ENCODE measurements around the gene FGF10. TPM values are rescaled to one million over a fixed set of nuclear protein-coding genes. Genes with fewer than 3 reads are reported as not detected.

The FGF10 gene
- 12.8 TPM for total RNA-seq

DNA sequence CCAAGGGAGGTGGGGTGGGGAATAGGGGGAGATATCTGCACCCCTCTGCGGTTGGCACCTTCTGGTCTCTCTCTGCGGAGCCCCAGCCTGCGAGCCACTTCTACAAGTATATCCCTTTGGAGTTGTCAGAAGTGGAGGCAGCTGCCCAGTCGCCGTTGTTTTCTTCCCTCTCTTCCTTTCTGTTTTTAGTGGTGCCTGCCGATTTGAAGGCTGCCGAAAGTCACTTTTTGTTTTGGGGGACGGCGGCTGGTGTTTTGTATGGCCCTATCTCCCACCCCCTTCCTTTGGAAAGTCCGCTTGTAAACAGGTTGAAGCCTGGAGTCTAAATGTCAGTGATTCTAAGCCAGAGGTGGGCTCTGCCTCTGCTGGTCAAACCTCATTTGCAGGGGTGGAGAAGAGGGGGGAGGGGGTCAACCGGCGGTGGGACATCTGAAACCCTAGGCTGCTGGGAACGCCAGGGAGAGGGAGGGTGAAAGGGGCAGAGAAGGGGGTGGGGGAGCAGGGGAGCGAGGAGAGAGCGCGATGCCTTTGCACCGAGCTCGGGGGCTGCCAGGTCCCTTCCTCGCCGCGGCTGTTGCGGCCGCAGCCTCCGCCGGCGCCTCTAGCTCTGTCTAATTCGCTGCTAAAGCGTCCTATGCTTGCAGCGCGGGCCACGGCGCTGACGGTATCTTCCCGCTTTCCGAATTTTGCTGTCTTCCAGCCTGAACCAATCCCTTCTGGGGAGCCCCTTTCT is at the start of gene FGF10:
Gene FGF10 (minus strand): TSS at position 331 of the 733 bp plus-strand sequence. CDS start 738 bp downstream, outside the sequence.
- DNase-seq (ENCODE audit: low spot score) = peak; percentile 62

GRCh38 chr5:44426944-44427343 is 37.7 kb upstream of the FGF10 start:
- DNase-seq (ENCODE audit: low spot score) = no peak

DNA sequence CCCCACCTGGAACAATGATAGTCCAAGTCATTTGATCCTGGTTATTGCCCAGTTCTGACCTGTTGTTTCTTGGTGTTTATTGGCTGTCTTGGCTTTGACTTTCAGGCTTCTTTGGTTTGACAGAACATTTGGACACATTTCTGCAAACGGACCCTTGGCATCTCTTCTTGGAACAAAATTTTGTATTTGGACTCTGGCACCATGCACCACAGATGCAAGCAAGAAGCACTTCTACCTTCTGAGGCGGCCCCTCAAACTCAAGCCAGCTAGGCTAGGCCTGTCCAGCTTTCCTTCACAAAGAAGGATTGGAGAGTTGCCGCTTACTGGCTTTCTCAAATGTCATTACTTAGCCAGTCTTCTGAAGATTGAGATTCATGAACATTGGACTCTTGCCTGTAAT is 23.1 kb upstream of the FGF10 start:
- DNase-seq (ENCODE audit: low spot score) = no peak

DNA sequence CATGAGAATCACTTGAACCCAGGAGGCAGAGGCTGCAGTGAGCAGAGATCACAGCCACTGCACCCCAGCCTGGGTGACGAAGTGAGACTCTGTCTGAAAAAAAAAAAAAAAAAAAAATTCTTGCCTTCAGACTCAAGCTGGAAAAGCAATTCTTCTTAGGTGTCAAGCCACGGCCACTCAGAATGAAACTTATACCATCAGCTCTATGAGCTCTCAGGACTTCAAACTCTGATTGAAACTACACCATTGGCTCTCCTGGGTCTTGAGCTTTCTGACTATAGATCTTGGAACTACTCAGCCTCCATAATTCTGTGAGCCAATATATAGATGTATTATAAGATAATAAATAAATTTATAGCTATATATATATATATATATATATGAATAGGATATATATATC is 12.9 kb upstream of the FGF10 start:
- DNase-seq (ENCODE audit: low spot score) = no peak

DNA sequence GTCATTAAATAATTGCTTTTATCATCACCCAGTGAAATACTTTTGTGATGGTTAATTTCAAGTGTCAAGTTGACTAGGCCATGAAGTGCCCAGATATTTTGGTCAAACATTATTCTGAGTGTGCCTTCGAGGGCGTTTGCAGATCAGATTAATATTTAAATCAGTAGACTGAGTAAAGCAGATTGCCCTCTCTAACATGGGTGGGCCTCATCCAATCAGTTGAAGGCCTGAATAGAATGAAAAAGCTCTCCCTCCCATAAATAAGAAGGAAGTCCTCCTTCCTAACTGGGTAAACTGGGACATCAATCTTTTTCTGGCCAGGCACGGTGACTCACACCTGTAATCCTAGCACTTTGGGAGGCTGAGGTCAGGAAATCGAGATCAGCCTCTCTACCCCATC is 12.4 kb upstream of the FGF10 start:
- DNase-seq (ENCODE audit: low spot score) = no peak

- DNase-seq (ENCODE audit: low spot score) = no peak
Measured at GRCh38 chr5:44398382-44398781, 9.2 kb upstream of the FGF10 start.

- no peak for DNase-seq (ENCODE audit: low spot score)
Measured at GRCh38 chr5:44396312-44396711, 7.1 kb upstream of the FGF10 start.

DNA sequence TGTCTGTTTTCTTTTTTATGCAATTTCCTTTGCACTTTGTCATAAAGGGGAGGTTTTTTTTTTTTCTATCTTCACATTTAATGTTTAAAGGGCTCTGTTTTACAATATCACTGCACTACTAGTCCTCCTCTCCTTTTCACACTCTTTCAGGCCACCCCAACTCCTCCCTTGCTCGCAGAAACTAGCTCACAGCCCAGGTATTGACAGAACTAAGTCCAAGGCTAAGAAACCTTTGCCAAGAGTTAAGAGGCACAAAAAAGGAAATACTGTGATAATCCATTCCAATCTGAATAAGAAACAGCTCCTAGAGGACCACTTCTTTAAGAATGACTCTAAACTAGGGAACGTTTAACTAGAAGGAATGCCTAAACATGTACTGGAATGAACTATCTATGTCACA is 1.1 kb upstream of the FGF10 start:
- DNase-seq (ENCODE audit: low spot score) = no peak

- DNase-seq (ENCODE audit: low spot score) = no peak
Measured at GRCh38 chr5:44389823-44390143, 563 bp upstream of the FGF10 start.

GRCh38 chr5:44388321-44389089 is 715 bp downstream of the FGF10 start:
- DNase-seq (ENCODE audit: low spot score) = peak; percentile 46

- DNase-seq (ENCODE audit: low spot score) = no peak
Measured at GRCh38 chr5:44387921-44388320, 1.3 kb downstream of the FGF10 start.

- no peak for DNase-seq (ENCODE audit: low spot score)
Measured at GRCh38 chr5:44387406-44387805, 1.8 kb downstream of the FGF10 start.

DNA sequence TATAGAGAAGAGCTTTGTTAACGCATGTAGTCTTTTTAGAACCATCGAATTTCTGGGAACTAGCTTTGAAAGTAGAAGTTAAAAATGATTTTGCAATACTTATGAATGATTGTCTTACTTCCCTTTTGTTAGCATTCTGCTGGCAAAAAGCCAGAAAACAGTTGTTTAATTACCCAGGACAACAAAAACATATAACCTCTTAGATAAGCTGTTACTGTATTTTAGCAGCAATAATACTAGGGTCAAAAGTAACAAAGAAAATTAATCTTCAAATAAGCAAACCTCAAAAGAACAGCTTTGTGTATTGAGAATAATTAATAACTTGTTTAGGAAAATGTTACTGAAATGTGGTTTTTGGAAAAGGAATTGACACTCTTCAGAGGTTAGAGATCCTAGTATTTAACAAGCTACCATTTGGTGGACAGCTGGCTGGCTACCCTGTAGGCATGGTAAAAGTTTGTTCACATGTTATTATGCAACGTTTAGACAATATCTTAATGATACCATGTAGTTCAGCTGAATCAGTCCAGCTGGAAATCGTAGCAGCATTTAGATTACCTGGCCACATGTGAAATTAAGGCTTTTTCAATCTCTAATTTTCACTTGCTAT is 3.8 kb downstream of the FGF10 start:
- DNase-seq (ENCODE audit: low spot score) = no peak

DNA sequence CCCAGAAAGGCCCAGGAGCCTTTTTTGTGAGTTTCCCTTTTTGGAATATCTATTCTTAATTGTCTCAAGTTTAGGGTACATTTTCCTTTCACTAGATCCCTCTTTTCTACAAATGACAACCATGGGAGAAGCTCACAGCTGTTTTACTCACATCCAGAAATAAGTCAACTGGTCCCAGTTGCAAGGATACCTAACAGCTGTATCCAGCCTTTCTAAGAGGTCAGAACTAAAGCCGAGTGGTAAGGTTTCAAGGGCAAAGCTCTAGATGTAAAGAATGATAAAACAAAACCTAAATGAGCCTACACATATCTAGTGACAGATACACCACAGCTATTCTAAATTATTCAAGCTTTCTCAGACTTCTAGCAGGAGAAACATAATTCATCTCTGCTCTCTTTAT is 4.4 kb downstream of the FGF10 start:
- DNase-seq (ENCODE audit: low spot score) = no peak

DNA sequence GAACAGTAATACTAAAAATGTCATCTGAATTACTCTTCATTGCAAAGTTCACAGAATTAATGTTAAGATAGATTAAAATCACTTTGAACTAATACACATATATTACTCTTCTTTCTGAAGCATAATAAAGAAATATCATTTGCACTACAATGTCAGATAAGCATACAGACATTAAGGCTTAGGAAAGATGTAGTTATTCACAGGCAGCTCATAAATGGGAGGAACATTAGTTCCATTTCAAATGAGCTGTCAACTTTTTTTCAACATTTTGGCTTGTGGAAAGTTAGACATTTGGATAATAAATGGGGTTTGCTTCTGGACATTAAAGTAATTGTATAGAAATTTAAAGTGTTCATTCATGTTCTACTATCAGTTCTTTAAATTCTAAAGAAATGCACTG is 6.3 kb downstream of the FGF10 start:
- no peak for DNase-seq (ENCODE audit: low spot score)

GRCh38 chr5:44377057-44377456 is 12.2 kb downstream of the FGF10 start:
- no peak for DNase-seq (ENCODE audit: low spot score)

- DNase-seq (ENCODE audit: low spot score) = no peak
Measured at GRCh38 chr5:44372028-44372427, 17.2 kb downstream of the FGF10 start.

DNA sequence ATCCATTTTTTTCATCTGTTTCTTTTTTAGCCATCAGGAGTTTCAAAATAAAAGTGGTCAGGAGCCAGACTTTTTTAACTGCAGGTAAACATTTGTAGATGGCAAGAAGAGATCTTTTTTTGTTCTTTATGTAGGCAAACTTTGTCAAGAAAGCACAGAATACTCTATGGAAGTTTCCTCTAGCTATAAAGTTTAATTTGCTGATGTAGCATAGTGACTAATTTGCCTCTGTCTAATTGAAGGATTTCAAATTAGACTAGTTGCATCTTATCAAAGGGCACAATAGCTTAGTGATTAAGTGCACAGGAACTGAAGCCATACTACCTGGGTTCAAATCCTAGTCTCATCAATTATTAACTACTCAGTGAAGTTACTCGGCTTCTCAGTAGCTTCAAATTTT is 22.0 kb downstream of the FGF10 start:
- no peak for DNase-seq (ENCODE audit: low spot score)

GRCh38 chr5:44365345-44365744 is 23.9 kb downstream of the FGF10 start:
- no peak for DNase-seq (ENCODE audit: low spot score)

GRCh38 chr5:44364097-44364496 is 25.1 kb downstream of the FGF10 start:
- no peak for DNase-seq (ENCODE audit: low spot score)

DNA sequence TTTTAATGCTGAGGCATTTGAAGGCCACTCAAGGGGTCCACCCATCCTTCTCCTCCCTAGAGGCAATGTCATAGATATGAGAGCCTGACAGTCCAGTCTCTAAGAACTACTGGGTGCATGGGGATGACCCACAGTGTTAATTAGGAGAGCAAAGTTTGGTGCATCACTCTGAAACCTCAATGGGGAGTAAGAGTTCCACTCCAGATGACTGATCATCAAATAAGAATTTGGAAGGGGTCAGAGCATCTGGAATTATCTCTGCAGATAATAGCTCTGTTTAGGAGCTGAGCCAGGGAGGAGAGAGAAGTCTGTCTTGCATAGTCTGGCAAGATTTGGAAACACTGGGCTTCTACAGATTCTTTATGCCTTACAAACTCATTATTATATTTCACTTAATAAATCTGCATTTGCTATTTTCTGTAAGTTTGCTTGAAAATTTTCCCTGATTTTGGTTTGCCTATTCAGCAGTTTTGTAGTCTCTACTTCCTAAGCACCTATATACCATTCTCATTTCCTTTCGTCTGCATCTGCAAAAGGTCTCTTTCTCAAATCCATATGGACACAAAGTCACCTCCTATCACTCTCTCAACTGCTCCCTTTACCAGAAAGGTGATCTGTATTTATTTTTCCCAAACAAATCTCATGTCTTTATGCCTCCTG is 27.7 kb downstream of the FGF10 start:
- no peak for DNase-seq (ENCODE audit: low spot score)

- DNase-seq (ENCODE audit: low spot score) = no peak
Measured at GRCh38 chr5:44360919-44361318, 28.3 kb downstream of the FGF10 start.

GRCh38 chr5:44358421-44358820 is 30.8 kb downstream of the FGF10 start:
- DNase-seq (ENCODE audit: low spot score) = no peak

Measured in ureter (tissue), 1 donor.